Measurements from ENCODE around the gene TEX54. TPM values are rescaled to one million over a fixed set of nuclear protein-coding genes. Genes with fewer than 3 reads are reported as not detected.
A peak's percentile ranks its signal among the peaks of the same experiment; 100 is the strongest.

TEX54 gene
- total RNA-seq, 2 experiments from 2014 or later: 1.0 TPM; not detected in 1

DNA sequence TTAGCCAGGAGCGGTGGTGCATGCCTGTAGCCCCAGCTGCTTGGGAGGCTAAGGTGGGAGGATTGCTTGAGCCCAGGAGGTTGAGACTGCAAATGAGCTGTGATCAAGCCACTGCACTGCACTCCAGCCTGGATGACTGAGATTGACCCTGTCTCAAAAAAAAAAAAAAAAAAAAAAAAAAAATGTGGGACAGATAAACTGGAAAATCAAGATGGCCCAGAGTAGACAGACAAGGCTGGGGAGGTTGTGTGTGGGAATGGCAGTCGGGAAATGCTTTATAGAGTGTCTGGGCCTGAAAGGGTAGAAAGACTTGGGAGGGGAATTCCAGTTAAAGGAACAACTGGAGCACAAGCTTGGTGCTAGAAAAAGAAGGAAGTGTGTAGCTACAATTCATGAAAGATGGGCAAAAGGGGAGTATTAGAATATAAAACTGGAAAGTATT lies 24.9 kb upstream of the TEX54 start:
- Histone ChIP-seq H4K20me1 (ENCODE audit: insufficient read depth, low read length) (peaks cover 48% of the 10 kb centered on the region), H3K27ac (ENCODE audit: low read depth, low read length, poor library complexity, severe bottlenecking) (peak overlapping the region; percentile 92), H2AFZ (ENCODE audit: low read length) (no peak overlapping the region), H3K9me2 (ENCODE audit: insufficient read depth, low read length) (no peaks in the 10 kb centered on the region), H3K9me3 (ENCODE audit: low read length) (no peaks in the 10 kb centered on the region), H3K4me3 (ENCODE audit: low read depth, low read length, poor library complexity, severe bottlenecking) (peak overlapping the region; percentile 94), H3K36me3 (ENCODE audit: insufficient read depth, low read length) (peaks cover 76% of the 10 kb centered on the region), H3K4me1 (ENCODE audit: insufficient read depth, low read length, poor library complexity, severe bottlenecking) (peaks cover 49% of the 10 kb centered on the region), H3K79me2 (ENCODE audit: insufficient read depth, low read depth, low read length) (peaks cover 99% of the 10 kb centered on the region), H3K4me2 (ENCODE audit: low read length) (peak overlapping the region; percentile 99)
- ChIA-PET CTCF (ENCODE audit: unreplicated experiment) (interaction anchor here (0.6 kb wide), 1 partner anchor 128 kb away, joined by 3 read pairs; no protein-coding TSS in a partner anchor), POLR2A (interaction anchor here (0.7 to 5.1 kb wide), 9 partner anchors 13 to 1100 kb away, joined by 3 to 70 read pairs (median 7); partner anchors contain the start of genes SLC3A2, TUT1, WDR74 and ZBTB3)
- DNase-seq (ENCODE audit: low spot score): no peak
- intact Hi-C loops (cut with micrococcal nuclease; ENCODE audit: unreplicated experiment): no loop called here
- no TSS peak for BruUV-seq (replicated peaks)
- TF ChIP-seq, protein P1, sequence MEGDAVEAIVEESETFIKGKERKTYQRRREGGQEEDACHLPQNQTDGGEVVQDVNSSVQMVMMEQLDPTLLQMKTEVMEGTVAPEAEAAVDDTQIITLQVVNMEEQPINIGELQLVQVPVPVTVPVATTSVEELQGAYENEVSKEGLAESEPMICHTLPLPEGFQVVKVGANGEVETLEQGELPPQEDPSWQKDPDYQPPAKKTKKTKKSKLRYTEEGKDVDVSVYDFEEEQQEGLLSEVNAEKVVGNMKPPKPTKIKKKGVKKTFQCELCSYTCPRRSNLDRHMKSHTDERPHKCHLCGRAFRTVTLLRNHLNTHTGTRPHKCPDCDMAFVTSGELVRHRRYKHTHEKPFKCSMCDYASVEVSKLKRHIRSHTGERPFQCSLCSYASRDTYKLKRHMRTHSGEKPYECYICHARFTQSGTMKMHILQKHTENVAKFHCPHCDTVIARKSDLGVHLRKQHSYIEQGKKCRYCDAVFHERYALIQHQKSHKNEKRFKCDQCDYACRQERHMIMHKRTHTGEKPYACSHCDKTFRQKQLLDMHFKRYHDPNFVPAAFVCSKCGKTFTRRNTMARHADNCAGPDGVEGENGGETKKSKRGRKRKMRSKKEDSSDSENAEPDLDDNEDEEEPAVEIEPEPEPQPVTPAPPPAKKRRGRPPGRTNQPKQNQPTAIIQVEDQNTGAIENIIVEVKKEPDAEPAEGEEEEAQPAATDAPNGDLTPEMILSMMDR (conservative IDR thresholded peaks at IDR 0.05; ENCODE audit: low read length): no peak
- no peak for TF ChIP-seq EZH2phosphoT487 (IDR thresholded peaks at IDR 0.05; ENCODE audit: borderline replicate concordance, low read depth, low read length)

DNA sequence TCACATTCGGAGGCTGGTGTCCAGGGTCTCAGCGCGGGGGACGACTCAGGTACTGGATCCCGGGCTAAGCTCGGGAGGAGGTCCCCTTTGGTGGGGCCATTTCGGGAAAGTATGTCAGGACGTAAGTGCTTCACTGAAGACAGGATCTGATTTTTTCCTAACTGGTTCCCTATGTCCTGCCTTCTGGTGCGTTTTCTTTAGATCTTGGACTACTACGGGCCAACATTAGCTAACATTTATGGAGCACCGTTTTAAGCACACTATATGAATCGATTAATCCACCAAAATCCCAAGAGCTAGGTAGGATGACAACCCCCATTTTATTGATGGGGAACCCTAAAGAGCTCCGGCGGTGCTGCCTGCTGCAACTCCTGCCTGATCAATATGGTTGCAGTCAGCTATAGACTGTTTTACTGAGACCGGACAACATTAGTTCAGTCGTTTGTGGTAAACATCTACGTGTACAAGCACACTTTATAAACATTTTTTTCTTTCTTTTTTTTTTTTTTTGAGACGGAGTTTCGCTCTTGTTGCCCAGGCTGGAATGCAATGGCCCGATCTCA lies 23.8 kb upstream of the TEX54 start:
- intact Hi-C loops (cut with micrococcal nuclease; ENCODE audit: unreplicated experiment): no loop called here
- Histone ChIP-seq H3K9me2 (ENCODE audit: insufficient read depth, low read length) (no peaks in the 10 kb centered on the region), H3K27ac (ENCODE audit: low read depth, low read length, poor library complexity, severe bottlenecking) (peak overlapping the region; percentile 92), H3K4me3 (ENCODE audit: low read depth, low read length, poor library complexity, severe bottlenecking) (peak overlapping the region; percentile 94), H3K79me2 (ENCODE audit: insufficient read depth, low read depth, low read length) (peaks cover 93% of the 10 kb centered on the region), H3K36me3 (ENCODE audit: insufficient read depth, low read length) (peaks cover 83% of the 10 kb centered on the region), H3K9me3 (ENCODE audit: low read length) (no peaks in the 10 kb centered on the region), H4K20me1 (ENCODE audit: insufficient read depth, low read length) (peaks cover 58% of the 10 kb centered on the region), H3K4me1 (ENCODE audit: insufficient read depth, low read length, poor library complexity, severe bottlenecking) (peaks cover 49% of the 10 kb centered on the region), H2AFZ (ENCODE audit: low read length) (no peak overlapping the region), H3K4me2 (ENCODE audit: low read length) (peak overlapping the region; percentile 99)
- TSS peak; percentile 91 for BruUV-seq (replicated peaks)
- ChIA-PET CTCF (ENCODE audit: unreplicated experiment) (no interaction called here), POLR2A (interaction anchor here (0.6 to 5.1 kb wide), 18 partner anchors 9 to 191 kb away, joined by 3 to 70 read pairs (median 6); partner anchors contain the start of genes C11orf98, CSKMT, HNRNPUL2 and LBHD1)
- DNase-seq (ENCODE audit: low spot score): peak; percentile 41
- no peak for TF ChIP-seq EZH2phosphoT487 (IDR thresholded peaks at IDR 0.05; ENCODE audit: borderline replicate concordance, low read depth, low read length)
- TF ChIP-seq, protein P1 (conservative IDR thresholded peaks at IDR 0.05; ENCODE audit: low read length): no peak

All from OCI-LY7 (cell line).